Caki2 (cell line): ENCODE results near the gene PNO1. TPM values are rescaled to one million over a fixed set of nuclear protein-coding genes. Genes with fewer than 3 reads are reported as not detected.

Experiments used
- DNase-seq: peaks from one replicate; pipeline ENCODE4 v3.0.0-alpha.2; 2015; ENCODE audit warnings: low read depth
- in situ Hi-C: cut with HindIII; loops from 2 replicates; pipeline ENCODE4 v1.10.0; 2016; ENCODE audit warnings: low sequenced_read_pairs, low pct_unique_long_range_greater_than_20kb, mixed read lengths
- total RNA-seq: library from RNA; depleted of rRNA; stranded (reverse); fragments of >200 nt; shearing (Covaris generic); gene quantifications from 2 replicates; pipeline ENCODE4 v1.2.3, GENCODE V29; 2014; ENCODE audit warnings: low replicate concordance

PNO1 gene
- total RNA-seq, 1 experiment from 2014 or later, result 30.9 TPM

DNA sequence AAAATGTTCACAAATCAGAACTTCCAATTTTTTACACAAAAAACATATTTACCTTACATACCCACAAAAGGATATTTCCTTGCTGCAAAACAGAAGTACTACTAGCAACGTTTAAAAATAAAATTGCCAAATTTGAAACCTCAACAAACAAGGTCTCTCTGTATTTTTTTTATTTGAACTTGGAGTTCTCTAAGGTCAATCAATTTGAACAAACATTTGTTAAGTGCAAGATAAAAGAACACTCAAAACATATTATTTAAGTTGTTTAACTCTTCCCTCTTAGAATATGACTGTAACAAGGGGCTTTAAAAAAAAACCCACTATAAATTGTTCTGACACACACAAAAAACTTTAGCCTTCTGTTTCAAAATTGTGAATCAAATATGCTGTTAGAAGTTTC is 29.6 kb downstream of the PNO1 start:
- no peak for DNase-seq
- in situ Hi-C loops, result no loop called here

DNA sequence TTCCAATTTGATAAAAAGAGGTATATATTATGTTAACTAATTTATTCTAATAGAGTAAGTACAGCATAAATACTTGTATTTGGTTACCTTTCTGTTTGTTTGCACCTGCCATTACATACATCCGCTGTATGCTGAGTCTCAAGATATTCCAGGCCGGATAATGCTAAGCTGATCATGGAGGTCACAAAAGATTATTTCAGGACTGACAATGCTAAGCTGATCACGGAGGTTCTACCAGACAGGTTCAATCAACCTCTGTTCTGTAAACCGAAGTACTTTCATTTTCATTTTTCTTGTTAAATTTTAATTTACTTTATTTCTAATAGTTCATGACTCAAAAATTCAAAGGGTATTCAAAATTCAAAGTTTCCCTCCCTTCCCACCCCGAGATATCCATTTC is 31.1 kb downstream of the PNO1 start:
- DNase-seq, result no peak
- in situ Hi-C loops, result no loop called here

DNA sequence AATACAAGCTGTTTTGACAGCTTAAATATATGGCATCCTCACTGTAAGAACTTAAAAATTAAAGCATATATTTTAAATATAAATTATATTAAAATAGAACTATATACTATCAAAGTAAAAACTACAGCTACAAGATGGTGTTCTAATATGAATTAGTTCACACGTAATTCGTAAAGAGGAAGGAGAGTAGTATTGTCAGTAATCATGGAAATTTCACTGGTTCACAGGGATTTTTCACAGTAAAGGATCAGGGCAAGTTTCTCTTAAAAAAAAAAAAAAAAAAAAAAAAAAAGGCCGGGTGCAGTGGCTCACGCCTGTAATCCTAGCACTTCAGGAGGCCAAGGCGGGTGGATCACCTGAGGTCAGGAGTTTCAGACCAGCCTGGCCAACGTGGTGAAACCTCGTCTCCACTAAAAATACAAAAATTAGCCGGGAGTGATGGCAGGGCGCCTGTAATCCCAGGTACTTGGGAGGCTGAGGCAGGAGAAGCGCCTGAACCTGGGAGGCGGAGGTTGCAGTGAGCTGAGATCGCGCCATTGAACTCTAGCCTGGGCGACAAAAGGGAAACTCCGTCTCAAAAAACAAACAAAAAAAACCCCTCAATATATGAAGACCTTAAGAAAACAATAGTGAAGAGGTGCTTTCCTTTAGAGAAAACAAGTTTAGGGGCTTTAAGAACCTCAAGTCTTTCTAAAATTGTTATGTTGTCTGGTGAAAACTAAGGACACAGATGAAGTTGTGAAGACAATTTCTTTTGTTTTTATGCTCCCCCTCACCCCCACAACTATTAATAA is 32.5 kb downstream of the PNO1 start:
- no peak for DNase-seq
- in situ Hi-C loops, result no loop called here

DNA sequence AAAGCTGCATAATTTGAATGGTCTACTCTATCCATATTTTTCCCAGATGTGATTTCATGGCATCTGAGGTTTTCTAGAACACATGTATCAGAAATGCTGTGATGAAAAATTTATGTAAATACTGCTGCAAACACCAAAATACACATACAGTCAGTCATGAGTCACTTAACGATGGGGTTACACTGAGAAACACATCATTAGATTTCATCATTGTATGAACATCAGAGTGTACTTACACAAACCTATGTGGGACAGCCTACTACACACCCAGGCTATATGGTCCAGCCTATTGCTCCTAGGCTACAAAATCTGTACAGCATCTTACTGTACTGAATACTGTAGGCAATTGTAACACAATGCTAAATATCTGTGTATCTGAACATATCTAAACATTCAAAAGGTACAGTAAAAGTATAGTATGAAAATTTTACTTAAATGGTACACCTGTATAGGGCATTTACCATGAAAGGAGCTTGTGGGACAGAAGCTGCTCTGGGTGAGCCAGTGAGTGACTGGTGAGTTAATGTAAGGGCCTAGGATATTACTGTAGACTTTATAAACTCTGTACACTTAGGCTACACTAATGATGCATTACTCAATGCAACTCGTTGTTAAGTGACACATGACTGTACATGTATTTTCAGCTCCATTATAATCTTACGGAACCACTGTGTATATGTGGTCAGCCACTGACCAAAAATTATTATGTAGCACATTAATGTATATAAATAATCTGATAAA is 33.5 kb downstream of the PNO1 start:
- in situ Hi-C loops, result no loop called here
- DNase-seq, result no peak

DNA sequence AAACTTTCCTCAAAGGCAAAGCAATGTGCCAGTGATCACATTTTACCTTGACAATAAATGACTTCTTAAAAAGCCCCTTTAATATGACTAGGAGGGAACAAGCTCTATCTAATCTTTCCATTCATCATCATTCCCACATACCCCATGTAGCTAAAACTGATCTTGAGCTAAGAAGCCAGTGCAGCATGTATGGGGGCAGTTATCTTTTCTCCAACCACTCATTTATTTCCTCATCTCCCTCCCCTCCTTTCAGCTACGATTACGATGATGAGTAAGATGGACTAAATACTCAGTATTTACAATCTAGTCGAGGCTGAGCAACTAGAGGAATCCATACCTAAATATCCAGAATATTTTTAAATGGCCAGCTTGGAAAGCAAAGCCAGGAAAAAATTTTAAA is 35.5 kb downstream of the PNO1 start:
- in situ Hi-C loops, result no loop called here
- DNase-seq, result peak; percentile 33

DNA sequence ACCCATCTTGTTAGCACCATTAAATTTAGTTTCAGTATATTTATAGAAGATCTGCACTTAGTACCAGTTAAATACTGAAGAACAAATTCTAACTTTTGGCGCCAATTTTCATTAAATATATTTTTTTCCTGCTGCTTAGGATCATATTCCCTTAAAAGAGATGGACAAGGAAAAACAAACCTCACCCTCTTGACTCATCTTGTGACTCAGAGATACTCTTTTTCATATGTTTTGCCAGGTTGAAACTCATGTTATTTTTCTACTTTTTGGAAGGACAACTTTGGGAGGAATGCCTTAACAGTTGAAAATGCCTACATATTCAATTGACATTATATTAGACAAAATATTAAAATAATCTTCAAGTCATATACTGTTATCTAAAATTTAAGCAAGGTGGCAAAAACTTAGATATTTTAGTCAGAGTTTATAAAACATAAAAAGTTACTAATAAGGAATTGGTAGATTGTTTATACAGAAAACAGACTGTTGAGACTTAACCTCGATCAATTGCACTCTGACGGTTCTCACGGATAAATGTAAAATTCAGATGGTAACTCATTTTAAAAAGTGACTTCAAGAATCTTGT is 36.2 kb downstream of the PNO1 start:
- in situ Hi-C loops, result no loop called here

DNA sequence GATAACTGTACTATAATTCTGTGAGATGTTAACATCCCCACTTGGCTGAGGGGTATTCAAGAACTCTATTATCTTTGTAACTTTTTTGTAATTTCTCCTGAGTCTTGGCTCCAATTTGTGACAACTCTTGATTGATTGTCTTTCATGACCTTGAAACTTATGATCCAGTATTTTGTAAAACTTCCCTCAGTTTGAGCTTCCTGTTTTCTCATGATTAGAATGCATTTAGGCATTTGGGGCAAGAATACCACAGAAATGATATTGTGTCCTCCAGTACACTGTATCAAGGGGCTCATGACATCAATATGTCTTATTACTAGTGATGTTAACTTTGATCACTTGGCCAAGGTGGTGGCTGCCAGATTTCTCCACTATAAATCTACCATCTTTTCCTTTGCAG is 37.4 kb downstream of the PNO1 start:
- in situ Hi-C loops, result no loop called here
- DNase-seq, result no peak

More for the DNA sequence above, 36.2 kb downstream of the PNO1 start:
- DNase-seq, result peak; percentile 38

DNA sequence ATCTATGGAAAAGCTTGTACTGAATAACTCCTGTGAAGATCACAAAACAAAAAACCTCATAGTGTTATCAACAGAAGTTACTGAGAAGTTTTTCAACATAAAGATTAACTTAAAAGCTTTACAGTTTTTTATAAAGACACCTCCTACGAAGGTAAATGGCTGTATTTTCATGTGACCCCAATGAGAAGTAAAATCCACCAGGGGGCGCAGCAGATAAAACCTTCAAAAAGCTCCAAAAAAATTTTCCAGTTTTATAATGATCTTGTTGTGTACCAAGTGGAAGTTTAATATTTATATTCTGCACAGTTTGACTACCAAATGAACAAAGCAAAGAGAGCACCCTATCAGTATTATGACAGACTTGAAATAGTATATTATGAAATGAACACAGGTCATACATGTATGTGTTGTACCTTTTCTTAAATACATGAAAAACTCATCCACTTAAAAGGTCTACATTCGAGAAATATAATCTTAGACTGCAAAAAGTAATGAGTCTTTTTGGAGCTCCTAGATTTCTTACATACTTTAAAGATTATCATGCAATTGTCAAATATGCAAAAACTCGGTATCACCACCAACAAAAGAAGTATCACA is 38.5 kb downstream of the PNO1 start:
- in situ Hi-C loops, result no loop called here
- DNase-seq, result peak; percentile 34

DNA sequence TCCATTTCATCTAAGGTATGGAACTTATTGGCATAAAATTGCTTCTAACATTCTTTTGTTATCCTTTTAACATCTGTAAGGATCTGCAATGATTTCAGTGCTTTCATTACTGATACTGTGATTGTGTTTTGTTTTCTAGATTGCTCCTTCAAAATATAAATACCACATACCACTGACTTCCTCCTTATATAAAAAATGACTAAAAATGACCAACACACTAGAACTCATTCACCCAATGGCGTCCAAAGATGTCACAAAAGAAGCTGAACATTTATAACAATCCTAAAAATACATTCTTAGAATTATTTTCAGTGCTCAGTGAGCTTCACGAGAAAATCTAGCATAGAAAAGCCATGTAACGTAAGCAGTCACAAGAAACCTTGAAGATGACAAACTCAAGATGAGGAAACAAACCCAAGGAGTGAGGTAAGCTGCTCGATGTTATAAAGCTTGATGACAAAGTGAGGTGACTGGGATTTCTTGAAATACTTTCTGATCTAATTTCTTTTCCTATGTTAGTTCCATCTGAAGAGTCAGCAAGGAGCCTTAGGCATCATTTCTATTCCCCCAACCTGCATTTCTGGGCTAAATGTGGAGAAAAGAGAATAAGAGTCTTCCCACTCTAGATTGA is 42.6 kb downstream of the PNO1 start:
- no peak for DNase-seq
- in situ Hi-C loops, result no loop called here

DNA sequence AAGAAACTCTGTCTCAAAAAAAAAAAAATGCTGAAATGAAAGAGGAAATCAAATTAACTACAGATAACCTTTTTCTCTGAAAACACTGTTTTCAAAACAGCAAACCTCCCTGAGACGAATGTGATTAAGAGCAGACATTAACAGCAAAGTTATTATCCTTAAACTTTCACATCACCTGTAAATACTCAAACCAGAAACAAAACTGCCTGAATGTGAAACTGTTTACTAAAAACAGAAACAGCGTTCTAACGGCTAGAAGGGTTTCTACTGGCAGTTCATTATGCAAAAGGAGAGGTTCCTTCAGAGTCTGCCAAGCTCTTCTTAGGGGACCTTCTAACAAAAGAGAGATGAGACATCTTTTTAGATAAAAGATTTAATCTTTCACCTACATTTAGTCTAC is 45.9 kb downstream of the PNO1 start:
- DNase-seq, result no peak

DNA sequence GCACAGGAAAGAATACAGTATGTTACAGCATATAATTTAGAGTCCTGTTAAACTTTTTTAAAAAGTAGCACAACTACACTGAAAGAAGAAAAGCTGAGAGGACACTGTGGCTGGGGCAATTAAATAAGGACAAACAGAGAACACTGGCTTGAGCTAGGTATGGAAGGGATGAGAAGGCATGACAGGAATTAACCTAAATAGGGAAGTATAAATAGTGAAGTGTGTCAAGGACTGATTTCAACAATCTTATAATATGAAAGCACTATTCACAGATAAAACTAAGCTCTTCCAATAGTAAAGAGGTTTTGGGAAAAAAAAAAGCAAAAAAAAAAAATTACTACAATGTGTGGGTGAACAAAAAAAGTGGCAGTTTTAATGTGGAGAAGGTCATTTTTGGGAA is 49.1 kb downstream of the PNO1 start:
- DNase-seq, result no peak
- in situ Hi-C loops, result no loop called here

More for the DNA sequence above, 45.9 kb downstream of the PNO1 start:
- in situ Hi-C loops, result no loop called here

DNA sequence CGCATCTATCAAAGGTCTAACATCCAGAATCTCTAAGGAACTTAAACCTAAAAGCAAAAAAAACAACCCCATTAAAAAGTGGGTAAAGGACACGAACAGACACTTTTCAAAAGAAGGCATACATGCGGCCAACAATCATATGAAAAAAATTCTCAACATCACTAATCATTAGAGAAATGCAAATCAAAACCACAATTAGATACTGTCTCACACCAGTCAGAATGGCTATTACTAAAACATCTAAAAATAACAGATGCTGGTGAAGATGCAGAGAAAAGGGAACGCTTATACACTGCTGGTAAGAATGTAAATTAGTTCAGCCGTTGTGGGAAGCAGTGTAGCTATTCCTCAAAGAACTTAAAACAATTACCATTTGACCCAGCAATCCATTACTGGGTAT is 56.7 kb downstream of the PNO1 start:
- in situ Hi-C loops, result no loop called here
- DNase-seq, result no peak

DNA sequence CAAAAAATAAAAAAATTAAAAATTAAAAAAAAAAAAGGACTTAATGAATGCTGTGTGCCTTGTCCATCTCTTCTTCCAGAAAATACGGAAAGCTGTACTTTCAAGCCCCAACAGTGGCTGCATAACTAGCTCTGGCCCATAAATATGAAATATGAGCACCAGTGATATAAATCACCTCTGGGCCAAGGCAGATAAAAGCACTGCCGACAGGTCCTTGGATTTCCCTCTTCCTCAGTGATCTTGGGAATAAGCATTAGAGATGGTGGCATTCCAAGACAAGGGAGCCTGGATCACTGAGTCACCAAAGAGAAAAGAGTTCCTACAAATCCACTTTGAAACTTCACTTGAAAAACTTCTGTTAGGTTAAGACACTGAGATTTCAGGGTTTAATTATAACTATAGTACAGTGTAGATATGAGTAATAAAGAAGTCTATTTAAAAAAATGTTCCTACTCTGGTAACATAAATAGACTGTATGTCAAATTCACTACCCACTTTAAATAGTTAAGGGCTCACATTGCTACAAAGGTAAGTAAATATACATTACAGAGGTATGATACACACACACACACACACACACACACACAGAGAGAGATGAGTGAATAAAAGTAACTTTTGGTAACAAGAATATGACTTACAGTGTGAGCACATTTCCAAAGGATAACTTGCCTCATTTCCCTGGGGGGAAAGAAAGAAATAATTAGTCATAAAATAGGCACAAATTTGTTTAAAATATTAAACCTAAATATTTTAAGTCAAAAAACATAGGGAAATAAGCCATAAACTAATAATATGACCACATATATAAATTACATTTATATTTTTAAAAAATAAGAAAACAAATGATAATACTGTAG is 59.0 kb downstream of the PNO1 start:
- in situ Hi-C loops, result no loop called here

DNA sequence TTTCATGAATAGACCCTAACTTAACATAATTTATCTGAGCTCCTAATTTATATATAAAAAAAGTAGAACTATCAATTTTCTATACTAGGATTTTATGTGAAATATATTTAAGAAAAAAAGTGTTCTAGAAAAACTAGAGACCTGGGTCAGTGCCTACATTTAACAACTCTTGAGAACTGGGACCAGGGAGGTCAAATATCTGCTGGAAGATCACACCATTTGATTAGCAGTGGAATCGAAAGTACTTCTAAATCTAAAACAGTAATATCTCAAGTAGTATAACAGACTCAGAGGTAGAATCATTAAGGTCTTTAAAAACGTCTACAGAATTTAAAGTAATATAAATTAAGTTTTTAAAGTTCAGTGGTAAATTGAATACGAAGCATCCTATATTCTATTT is 60.0 kb downstream of the PNO1 start:
- DNase-seq, result no peak
- in situ Hi-C loops, result no loop called here

More for the DNA sequence above, 59.0 kb downstream of the PNO1 start:
- no peak for DNase-seq

DNA sequence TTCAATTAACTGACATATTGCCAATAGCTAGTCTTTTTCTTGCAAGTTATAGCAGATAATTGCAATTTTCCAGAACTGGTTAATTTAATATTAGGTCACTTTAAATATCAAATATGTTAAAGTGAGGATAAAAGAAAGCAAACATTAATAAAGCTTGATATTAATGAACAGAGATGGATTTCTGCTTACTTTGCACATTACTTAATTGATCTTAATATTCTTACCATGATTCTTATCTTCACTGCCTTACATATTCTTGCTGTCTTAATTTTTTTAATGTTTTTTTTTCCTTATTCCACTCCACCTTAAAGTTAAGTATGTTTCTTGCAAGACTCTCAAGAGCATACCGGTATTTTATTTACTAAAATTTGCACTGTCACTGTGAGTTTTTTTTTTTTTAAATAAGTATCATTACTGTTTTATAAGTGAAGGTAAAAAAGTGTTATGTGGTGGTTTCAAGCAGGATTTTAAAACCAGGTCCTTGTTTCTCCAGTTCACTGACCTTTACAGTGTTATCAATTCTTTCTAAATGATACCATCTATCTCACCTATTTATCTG is 60.7 kb downstream of the PNO1 start:
- in situ Hi-C loops, result no loop called here

DNA sequence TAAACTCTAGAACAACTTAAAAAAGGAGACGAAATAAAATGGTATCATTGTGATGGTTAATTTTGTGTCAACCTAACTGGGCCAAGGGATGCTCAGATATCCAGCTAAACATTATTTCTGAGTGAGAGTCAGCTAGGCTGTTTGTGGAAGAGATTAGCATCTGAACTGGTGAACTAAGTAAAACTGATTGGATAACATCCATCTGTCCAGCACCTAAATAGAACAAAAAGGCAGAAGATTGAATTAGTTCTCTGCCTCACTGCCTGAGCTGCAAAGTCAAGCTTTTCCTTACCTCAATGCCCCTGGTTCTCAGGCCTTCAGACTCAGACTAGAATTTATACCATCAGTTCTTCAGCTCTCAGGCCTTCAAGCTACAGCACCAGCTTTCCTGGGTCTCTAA is 64.6 kb downstream of the PNO1 start:
- no peak for DNase-seq
- in situ Hi-C loops, result no loop called here

More for the DNA sequence above, 60.7 kb downstream of the PNO1 start:
- peak; percentile 28 for DNase-seq

DNA sequence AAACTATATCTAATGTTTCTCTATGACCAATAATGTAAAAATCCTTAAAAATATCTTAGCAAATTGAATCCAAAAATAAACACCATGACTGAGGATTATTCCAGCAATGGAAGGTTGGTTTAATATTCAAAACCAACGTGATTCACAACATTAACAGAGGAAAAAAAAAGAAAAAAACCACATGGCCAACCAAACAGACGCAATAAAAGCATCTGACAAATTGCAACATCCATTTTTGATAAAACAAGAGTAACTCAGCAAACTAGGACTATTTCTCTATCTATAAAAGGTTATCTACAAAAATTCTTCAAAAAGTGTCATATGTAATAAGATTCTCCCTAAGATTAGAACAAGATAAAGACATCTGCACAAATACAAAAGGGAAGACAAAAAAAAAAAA is 65.7 kb downstream of the PNO1 start:
- DNase-seq, result no peak
- in situ Hi-C loops, result no loop called here
